IPS DF 4.7 (cell line): Measurements from ENCODE around the gene DDX51.
"Not testable (repeated sequence)": the region's sequence is repeated elsewhere in the genome, so short reads cannot be mapped to it uniquely, and the experiment has no call there.

Experiments
- DNase-seq: peaks from one replicate; pipeline ENCODE4 v3.0.0-alpha.2; 2013; ENCODE audit warnings: low spot score; ENCODE audit errors: extremely low read depth

The DDX51 gene

DNA sequence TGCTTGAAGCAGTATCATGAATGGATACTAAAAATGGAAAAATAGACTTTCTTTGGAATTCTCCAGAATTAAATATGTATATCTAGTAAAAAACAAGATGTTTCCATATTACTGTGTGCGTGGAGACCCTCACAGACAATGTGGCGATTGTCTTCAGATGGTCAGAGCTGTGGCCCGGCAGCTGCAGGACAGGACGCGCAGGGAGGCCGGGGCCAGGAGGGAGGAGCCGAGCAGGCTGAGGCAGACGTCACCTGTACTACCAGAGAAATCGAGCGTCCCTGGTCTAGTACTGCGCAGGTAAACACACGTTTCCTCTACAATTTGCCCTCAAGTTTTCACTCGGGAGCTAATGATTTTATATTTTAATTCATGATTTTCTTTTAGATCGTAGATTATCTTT, 22.8 kb downstream of the DDX51 start:
- no peak for DNase-seq

- DNase-seq, result no peak
Measured at GRCh38 chr12:132118876-132119275, 25.2 kb downstream of the DDX51 start.

- no peak for DNase-seq
Measured at GRCh38 chr12:132117558-132117875, 26.6 kb downstream of the DDX51 start.

DNA sequence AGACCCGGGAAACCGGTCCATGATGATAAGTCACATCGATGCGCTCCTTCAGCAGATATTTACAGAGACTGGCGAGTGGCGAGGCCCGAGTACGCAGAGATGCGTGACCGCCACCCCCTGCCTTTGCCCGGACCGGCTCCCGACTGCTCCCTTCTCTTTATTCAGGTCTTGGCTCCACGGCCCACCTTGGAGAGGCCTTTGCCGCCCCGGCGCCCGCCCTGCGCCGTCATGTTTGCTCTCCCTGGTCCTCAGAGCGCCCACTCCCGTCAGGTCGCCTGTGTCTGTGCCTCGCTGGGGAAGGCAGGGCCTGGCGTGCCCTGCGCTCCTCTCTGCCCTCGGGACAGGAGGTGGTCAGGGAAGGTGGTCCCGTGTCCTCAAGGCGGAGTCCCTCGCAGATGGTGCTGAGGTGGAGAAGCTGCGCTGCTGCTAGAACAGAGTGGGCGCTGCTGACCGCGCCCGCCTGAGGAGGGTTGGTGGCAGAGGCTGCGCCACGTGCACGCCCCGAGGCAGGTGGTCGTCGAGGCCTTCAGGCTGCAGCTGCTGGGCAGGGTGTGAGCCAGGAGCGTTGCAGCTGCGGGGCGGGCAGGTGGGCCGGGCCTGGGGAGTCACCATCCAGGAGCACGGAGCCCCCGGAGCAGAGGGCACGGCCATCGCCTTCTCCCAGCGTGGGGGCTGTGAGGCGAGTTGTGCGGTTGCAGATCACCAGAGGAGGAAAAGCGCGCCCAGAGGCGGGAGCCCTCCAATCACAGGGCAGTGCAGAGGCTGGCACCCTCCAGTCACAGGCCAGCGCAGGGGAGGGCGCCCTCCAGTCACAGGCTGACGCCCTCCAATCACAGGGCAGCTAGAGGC, 27.2 kb downstream of the DDX51 start:
- DNase-seq, result no peak

DNA sequence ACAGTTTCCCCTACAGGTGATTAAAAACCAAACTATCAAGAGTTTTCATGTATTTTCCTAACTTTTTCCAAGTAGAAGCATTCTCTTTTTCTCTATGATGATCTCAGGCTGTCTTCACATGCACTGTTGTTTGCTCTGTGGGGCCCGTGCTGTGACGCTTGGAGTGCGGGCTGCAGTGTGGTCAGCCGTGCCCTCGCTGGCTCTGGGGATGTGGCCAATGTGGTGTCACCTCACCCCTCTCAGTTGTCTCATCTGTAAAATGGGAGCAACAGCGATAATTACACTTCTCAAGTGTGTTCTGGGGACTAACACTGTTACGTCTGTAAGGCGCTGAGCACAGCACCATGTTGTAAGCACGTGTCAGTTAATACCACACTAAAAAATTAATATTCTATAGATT, 28.6 kb downstream of the DDX51 start:
- no peak for DNase-seq

DNA sequence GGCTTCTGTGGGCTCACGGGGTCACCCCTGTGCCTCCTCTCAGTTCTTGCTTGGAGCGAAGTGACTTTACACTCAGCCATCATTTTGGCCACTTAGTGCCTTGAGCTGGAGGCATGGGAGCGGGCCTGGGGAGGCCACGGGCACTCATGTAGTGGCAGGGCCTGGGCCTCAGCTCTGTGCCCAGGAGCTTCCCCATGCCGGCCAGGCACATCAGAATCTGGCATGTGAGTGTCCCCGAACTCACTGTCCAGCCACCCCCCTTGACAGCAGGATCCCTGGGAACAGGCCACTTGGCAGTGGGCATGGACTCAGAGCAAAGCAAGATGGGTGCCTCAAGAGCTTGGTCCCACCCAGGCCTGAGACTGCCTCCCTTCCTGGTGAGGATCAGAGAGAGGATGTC, 29.5 kb downstream of the DDX51 start:
- DNase-seq, result no peak

DNA sequence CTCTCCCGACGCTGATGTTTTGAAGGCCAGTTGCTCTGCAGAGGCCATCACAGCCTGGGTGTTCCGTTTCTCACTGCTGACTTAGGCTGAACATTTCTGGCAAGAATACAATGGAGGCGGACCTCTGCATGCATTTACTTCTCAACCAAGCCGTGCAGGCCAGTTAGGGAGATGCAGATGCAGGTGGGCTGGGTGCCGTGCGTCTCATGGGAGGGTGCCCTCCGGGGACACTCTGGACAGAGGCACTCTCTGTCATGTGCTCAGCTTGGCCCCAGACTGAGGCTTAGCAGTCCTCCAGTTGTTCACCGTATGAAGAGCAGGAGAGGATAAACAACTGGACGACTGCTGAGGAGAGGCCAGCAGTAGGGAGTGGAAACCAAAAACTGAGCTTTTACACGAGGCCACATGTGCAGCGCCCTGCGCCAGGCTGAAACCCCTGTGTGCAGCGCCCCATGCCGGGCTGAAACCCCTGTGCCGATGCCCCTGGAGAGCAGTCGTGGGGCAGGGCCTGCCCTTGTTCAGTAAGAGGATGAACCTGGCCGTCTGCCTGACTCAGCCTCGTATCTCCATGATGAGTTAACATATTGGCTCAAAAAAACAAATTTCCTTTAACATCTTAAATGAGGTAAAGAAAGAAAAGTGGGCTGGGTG, 32.3 kb downstream of the DDX51 start:
- no peak for DNase-seq

DNA sequence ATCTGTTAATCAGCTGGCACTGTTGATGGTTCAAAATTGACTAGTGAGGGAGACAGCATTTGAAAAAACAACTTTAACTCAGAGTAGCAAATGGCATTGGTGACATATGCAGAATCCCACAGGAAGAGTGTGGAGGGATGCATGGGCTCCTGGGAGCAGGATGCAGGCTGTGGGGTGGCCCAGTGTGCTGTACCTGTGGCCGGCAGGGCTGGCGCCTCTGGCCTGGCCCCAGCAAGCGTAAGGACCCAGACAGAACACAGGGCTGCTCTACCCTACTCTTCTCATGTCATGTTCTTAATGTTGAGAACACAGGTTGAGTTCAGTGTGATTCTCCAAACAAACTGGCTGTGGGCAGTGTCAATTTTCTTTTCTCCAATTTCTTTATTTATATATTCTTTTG, 33.4 kb downstream of the DDX51 start:
- DNase-seq, result no peak

DNA sequence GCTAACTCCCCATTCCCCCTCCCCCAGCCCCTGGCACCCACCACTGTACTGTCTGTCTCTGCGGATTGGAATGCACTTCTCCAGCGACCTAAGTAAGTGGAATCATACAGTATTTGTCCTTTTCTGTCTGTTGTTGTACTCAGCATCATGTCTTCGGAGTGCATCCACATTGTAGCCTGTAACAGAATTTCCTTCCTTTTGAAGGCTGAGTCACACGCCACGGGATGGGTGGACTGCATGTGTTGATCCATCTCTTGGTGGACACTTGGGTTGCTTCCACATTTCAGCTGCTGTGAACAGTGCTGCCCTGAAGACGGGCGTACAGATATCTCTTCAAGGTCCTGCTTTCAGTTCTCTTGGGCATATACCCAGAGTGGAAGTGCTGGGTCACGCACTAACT, 34.4 kb downstream of the DDX51 start:
- DNase-seq, result no peak

- DNase-seq, result no peak
Measured at GRCh38 chr12:132108211-132108832, 35.8 kb downstream of the DDX51 start.

DNA sequence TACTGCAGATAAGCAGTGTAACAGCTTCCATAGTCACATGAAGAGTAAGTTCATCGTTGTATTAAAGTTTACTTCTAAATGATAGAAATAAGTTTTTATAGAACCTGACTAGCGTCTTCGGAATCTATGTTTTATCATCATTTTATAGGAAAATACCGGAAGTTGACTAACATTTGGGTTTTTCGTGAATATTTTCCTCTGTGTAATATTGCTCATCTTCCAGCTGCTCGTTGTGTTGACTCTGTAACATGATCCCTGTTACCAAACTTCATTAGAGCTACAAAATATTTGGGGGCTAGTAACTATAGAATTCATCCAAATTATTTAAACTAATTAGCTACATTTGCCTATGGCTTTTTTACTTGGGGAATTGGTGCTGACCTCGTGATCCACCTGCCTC, 37.2 kb downstream of the DDX51 start:
- no peak for DNase-seq

DNA sequence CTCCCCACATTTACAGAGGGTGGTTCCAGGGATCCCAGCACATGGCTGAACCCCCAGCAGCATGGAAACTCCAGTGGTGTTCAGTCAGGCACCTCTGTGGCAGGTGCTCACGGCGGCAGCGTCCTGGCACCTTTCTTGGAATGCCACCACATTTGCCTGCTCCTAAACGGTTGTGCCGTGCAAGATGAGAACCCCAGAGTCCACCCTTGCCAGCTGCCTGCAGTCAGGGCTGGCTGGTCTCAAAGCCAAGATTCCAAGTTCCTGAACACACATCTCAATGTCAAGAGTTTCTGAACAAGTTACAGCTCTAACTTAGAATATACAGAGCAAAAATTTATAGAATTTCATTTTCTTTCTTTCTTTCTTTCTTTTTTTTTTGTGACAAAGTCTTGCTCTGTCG, 38.7 kb downstream of the DDX51 start:
- DNase-seq, result no peak

DNA sequence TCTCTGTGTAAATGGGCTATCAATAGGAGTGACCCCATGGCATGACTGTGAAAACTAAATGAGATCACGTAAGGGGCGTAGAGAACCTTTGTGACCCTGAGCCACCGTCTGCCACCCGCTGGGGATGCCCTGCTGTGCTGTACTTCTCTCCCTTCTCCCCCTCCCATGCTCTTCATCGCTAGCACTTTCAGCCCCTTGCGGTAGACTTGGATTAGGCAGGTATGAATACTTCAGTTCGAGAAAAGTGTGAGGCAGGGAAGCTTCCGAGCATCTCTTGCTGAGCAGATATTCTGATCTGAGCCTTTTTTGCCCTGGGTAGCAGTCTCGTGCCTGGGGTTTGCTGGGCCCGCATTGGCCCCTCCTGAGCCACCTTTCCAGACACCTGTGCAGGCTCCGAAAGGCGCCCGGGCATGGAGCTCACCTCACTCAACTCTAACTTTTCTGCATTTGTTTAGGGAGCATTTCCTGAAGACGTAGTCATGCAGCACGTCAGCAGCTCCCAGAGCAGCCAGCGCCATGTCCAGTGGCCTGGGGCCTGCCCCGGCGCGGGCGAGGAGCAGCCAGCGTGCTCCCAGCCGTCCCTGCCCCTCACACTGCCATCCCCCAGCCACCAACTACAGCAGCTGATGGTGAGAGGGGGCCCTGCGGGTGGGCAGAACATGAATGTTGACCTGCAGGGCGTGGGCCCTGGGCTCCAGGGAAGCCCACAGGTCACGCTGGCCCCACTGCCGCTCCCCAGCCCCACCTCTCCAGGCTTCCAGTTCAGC, 40.4 kb downstream of the DDX51 start:
- no peak for DNase-seq

- DNase-seq, result not testable (repeated sequence)
Measured at GRCh38 chr12:132103072-132103471, 41.0 kb downstream of the DDX51 start.

- DNase-seq, result no peak
Measured at GRCh38 chr12:132102297-132102696, 41.8 kb downstream of the DDX51 start.

- no peak for DNase-seq
Measured at GRCh38 chr12:132100306-132101065, 43.6 kb downstream of the DDX51 start.

DNA sequence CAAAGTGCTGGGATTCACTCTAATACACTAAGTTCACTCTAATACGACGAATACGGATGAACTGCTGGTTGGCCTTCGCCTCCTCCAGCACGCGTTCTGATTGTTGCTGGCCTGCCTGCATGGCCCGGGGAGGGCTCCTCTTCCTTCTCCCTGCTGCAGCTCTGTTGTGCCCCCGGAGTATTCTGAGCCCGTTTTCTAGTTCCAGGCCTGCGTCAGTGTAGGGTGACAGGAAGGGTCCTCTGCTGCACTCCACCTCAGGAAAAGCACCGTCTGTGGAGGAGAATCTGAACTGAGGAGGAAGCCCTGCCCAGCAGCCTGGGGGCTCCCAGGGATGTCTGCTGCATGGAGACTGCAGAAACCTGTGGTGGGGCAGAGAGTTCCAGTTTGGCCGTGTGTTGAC, 44.4 kb downstream of the DDX51 start:
- DNase-seq, result no peak

DNA sequence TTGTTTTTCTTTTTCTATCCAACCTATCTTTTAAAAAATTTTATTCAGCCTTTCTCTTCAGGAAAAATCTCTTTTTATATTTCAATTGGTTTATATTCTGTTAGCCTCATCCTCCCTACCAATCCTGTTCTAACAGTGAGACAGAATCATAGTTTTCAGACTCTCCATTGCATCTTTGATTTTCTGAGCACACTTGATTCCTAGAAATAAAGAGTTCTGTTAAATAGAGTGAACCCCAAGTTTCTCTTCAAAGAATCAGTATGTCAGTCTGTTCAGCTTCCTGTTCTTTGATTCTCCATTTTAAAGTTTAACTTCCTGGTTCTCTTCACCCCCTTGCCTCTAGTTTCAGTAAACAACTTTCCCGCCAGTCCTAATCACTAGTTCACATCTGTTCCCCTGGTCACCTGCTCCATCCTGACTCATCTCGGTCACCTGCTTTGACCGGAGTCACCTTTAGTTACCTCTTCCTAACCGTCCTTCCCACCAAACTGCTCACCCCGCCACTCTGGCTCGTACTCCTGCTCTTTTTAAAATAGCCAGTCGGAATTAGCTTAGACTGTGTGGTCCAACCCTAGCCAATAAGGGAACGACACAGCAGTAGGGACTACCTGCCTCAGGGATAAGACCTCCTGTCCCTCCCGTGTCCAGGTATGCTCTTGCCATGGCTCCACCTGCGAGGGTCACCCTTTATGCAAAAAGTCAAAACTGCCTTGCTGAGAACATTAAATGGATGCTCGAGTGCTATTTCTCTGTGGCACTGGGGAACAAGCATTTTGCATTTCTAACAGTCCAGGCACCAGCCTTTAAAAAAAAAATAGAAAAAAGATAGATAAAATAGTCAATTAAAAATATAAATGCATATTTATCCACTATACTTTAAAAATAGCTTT, 48.4 kb downstream of the DDX51 start:
- no peak for DNase-seq

DNA sequence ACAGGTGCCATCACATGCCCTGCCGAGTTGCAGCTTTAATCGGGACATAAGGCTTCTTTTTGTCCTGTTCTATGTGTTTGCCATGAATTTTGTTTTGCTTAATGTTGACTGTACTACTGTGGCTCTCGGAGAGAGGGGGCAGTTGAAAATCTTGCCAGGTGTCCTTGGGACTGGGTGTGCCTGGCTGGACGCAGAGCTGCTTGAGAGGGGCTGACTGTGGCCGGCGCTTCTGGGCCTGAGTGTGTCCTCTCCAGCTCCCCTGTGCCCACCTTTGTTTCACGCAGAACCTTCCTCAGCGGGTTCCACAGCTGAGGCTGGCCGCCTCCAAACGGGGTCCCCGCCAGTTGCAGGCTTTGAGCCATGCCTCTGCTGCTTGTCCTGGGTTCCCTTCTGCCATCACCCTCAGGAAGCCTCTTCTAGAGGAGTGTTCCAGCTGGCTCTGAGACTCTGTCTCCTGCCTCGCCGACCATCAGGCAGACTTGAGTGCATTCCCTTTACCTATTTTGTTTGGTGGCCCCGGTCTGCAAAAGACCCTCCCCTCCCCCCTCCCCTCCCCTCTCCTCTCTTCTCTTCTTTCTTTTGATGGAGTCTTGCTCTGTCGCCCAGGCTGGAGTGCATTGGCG, 49.7 kb downstream of the DDX51 start:
- DNase-seq, result no peak

DNA sequence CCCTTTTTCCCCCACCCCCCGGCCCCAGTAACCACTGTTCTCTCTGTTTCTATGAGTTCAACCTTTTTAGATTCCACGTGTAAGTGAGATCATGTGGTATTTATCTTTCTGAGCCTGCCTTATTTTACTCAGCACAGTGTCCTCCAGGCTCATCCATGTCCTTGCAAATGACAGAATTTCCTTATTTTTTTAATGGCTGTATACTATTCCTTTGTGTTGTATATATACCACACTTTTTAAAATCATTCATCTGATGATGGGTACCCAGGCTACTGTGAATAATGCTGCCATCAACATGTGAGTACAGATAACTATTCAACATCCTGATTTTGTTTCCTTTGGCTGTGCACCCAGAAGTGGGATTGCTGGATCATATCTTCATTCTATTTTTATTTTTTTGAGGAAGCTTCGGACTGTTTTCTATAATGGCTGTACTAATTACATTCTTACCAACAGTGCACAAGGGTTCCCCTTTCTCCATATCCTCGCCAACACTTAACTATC, 54.7 kb downstream of the DDX51 start:
- no peak for DNase-seq
